K562 (cell line): ENCODE measurements around the gene SPATA2L. TPM values are rescaled to one million over a fixed set of nuclear protein-coding genes. Genes with fewer than 3 reads are reported as not detected.

ENCODE experiments used
- ELF4 ChIP-seq: fragments of 450-650 bp; formaldehyde crosslinking; IDR thresholded peaks from 2 replicates; pipeline ENCODE4 v1.4.0; 2022; ENCODE audit warnings: missing genetic modification characterization
- EP400 ChIP-seq: fragments of 450-650 bp; IDR thresholded peaks from 2 replicates; pipeline ENCODE4 v1.6.1; 2017; ENCODE audit warnings: antibody characterized with exemption, mild to moderate bottlenecking, moderate library complexity
- HCFC1 ChIP-seq: IDR thresholded peaks from 2 replicates; pipeline ENCODE4 v1.6.1; 2012; ENCODE audit warnings: low read depth, low read length, improper control_type of control experiment
- HDAC1 ChIP-seq, 2 experiments: fragments of 450-650 bp; IDR thresholded peaks; 2 replicates each; pipeline ENCODE4 v1.6.1; 2016 to 2017; ENCODE audit warnings: inconsistent platforms in 1 of 2, mild to moderate bottlenecking in 1 of 2, moderate library complexity in 1 of 2
- POLR3G ChIP-seq: IDR thresholded peaks from 2 replicates; pipeline ENCODE4 v1.6.1; 2011; ENCODE audit not compliant: insufficient read length, insufficient replicate concordance; ENCODE audit errors: extremely low read depth
- ZBTB11 ChIP-seq, 3 experiments: fragments of 200-800 bp in 1 of 3; fragments of 250-450 bp in 1 of 3; fragments of 450-650 bp in 1 of 3; sonication (Bioruptor Pico) in 1 of 3; sonication (Bioruptor generic) in 1 of 3; formaldehyde crosslinking in 1 of 3; IDR thresholded peaks; 2 replicates each; pipeline versions ENCODE4 v1.6.1 to v1.8.0; 2016 to 2022; ENCODE audit warnings: mild to moderate bottlenecking in 2 of 3, missing genetic modification characterization in 2 of 3, missing compliant biosample characterization in 1 of 3, moderate library complexity in 1 of 3
- ZC3H8 ChIP-seq: fragments of 450-650 bp; IDR thresholded peaks from 2 replicates; pipeline ENCODE4 v1.6.1; 2017
- ZFP1 ChIP-seq: fragments of 450-650 bp; formaldehyde crosslinking; IDR thresholded peaks from 2 replicates; pipeline ENCODE4 v1.4.0; 2020; ENCODE audit warnings: mild to moderate bottlenecking, mixed read lengths
- polyA plus RNA-seq, 8 experiments: library from polyadenylated mRNA; depleted of rRNA in 4 of 8; stranded (reverse) in 5 of 8; unstranded in 3 of 8; fragments of >200 nt; fragmentation: Nextera tagmentation in 2 of 8; fragmentation: Illumina TruSeq in 1 of 8; extraction: Ambion mirVana in 2 of 8; extraction: Trizol in 1 of 8; gene quantifications; 2 replicates each; pipeline versions ENCODE4 v1.2.1 to v1.2.3, GENCODE V29; 2011 to 2014; ENCODE audit warnings: inconsistent platforms in 1 of 8, missing spikeins in 1 of 8
- total RNA-seq, 7 experiments: library from RNA; depleted of rRNA in 6 of 7; stranded (reverse); fragments of >200 nt in 6 of 7; fragmentation: Illumina TruSeq in 2 of 7; extraction: Trizol in 2 of 7; gene quantifications; 2 replicates each; pipeline versions ENCODE4 v1.2.1 to v1.2.3, GENCODE V29; 2011 to 2021; ENCODE audit warnings: low replicate concordance in 1 of 7
- TF ChIP-seq, protein P1 (sequence below), 2 experiments: IDR thresholded peaks; 2 replicates each; pipeline ENCODE4 v1.6.1; 2011; ENCODE audit warnings: borderline replicate concordance in 1 of 2, control low read depth in 1 of 2, low read depth in 1 of 2, low read length in 1 of 2, mild to moderate bottlenecking in 1 of 2, mixed read lengths in 1 of 2, moderate library complexity in 1 of 2; ENCODE audit not compliant: insufficient read depth in 1 of 2, insufficient read length in 1 of 2, poor library complexity in 1 of 2, severe bottlenecking in 1 of 2; ENCODE audit errors: extremely low read depth in 1 of 2
- TF ChIP-seq, protein P2 (sequence below): fragments of 250-450 bp; sonication (Bioruptor Pico); IDR thresholded peaks from 2 replicates; pipeline ENCODE4 v1.4.0; 2020; ENCODE audit warnings: borderline replicate concordance
- TF ChIP-seq, protein P3 (sequence below), 2 experiments: IDR thresholded peaks; 2 replicates each; pipeline ENCODE4 v1.6.1; 2012; ENCODE audit warnings: improper control_type of control experiment in 2 of 2, low read depth in 2 of 2, low read length in 2 of 2, borderline replicate concordance in 1 of 2
- TF ChIP-seq, protein P4 (sequence below): fragments of 450-650 bp; formaldehyde crosslinking; IDR thresholded peaks from 2 replicates; pipeline ENCODE4 v1.4.0; 2022; ENCODE audit warnings: mild to moderate bottlenecking, moderate library complexity
- TF ChIP-seq, protein P5 (sequence below): sonication (generic); formaldehyde crosslinking; IDR thresholded peaks from 2 replicates; pipeline ENCODE4 v1.4.0; 2020; ENCODE audit warnings: mild to moderate bottlenecking, missing genetic modification reagents

The SPATA2L gene
- total and polyA plus RNA-seq, 9 of the 15 experiments (the other 6 are each of a cell fraction or from before 2014, with no cell fraction given), result 0.13 to 19.2 (median 4.8) TPM; not detected in 1

DNA sequence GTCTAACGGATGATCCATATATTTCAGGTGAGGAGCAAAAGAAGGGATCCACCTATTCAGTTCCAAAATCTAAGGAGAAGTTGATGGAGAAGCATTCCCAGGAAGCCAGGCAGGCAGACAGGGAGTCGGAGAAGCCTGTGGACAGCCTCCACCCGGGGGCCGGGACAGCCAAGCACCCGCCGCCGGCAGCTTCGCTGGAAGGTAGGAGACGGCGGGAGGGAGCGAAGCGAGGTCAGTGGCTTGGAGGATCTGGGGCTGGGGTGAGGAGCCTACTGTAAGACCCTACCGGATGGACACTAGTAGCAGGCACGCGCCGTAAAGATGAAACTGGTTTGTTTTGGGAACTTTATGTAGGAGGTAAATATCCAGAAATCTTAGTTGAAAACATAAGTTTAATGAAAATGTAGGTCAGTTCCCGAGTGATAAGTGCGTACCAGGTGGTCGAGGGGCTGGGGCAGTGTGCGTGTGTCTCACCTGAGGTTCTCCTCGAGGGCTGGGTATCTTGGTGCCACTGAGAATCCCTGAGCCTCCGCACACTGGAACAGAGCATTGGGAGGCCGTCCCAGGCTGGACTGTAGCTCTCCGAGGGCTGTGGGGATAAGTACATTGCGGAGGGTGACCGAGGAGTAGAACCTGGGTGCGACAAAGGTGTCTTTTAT lies 43.2 kb downstream of the SPATA2L start (continued):
- TF ChIP-seq ZBTB11 (CRISPR knock-in tag; IDR thresholded peaks at IDR 0.05) (peak in 1 of 3 experiments; percentile 53; a peak in 1 of 6 replicates), HDAC1 (IDR thresholded peaks at IDR 0.05) (0 out of 4 replicates have a peak, but pooled peaks of 1 of the 2 experiments have one; percentile 10), ZC3H8 (no peak), POLR3G (no peak), HCFC1 (no peak), ZFP1 (CRISPR knock-in tag) (no peak), ELF4 (CRISPR knock-in tag) (peak; percentile 17; the same call in 1 of the 2 replicates), EP400 (peak; percentile 1; the same call in 1 of the 2 replicates)
- TF ChIP-seq, protein P1, sequence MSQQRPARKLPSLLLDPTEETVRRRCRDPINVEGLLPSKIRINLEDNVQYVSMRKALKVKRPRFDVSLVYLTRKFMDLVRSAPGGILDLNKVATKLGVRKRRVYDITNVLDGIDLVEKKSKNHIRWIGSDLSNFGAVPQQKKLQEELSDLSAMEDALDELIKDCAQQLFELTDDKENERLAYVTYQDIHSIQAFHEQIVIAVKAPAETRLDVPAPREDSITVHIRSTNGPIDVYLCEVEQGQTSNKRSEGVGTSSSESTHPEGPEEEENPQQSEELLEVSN (IDR thresholded peaks at IDR 0.05; ENCODE audit: borderline replicate concordance in 1 of 2, extremely low read depth in 1 of 2, insufficient read depth in 1 of 2, insufficient read length in 1 of 2, low read depth in 1 of 2, low read length in 1 of 2, poor library complexity in 1 of 2, severe bottlenecking in 1 of 2), result peak in 1 of 2 experiments; percentile 52
- TF ChIP-seq, protein P2, sequence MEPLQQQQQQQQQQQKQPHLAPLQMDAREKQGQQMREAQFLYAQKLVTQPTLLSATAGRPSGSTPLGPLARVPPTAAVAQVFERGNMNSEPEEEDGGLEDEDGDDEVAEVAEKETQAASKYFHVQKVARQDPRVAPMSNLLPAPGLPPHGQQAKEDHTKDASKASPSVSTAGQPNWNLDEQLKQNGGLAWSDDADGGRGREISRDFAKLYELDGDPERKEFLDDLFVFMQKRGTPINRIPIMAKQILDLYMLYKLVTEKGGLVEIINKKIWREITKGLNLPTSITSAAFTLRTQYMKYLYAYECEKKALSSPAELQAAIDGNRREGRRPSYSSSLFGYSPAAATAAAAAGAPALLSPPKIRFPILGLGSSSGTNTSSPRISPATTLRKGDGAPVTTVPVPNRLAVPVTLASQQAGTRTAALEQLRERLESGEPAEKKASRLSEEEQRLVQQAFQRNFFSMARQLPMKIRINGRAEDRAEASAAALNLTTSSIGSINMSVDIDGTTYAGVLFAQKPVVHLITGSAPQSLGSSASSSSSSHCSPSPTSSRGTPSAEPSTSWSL (CRISPR knock-in tag), result no peak
- TF ChIP-seq, protein P3, sequence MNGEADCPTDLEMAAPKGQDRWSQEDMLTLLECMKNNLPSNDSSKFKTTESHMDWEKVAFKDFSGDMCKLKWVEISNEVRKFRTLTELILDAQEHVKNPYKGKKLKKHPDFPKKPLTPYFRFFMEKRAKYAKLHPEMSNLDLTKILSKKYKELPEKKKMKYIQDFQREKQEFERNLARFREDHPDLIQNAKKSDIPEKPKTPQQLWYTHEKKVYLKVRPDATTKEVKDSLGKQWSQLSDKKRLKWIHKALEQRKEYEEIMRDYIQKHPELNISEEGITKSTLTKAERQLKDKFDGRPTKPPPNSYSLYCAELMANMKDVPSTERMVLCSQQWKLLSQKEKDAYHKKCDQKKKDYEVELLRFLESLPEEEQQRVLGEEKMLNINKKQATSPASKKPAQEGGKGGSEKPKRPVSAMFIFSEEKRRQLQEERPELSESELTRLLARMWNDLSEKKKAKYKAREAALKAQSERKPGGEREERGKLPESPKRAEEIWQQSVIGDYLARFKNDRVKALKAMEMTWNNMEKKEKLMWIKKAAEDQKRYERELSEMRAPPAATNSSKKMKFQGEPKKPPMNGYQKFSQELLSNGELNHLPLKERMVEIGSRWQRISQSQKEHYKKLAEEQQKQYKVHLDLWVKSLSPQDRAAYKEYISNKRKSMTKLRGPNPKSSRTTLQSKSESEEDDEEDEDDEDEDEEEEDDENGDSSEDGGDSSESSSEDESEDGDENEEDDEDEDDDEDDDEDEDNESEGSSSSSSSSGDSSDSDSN (IDR thresholded peaks at IDR 0.05; ENCODE audit: borderline replicate concordance in 1 of 2, low read depth in 2 of 2, low read length in 2 of 2), result peak in 1 of 2 experiments; percentile 53; a peak in 1 of 4 replicates
- TF ChIP-seq, protein P4, sequence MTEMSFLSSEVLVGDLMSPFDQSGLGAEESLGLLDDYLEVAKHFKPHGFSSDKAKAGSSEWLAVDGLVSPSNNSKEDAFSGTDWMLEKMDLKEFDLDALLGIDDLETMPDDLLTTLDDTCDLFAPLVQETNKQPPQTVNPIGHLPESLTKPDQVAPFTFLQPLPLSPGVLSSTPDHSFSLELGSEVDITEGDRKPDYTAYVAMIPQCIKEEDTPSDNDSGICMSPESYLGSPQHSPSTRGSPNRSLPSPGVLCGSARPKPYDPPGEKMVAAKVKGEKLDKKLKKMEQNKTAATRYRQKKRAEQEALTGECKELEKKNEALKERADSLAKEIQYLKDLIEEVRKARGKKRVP (CRISPR knock-in tag), result 0 out of 2 replicates have a peak, but pooled peaks have one; percentile 18
- TF ChIP-seq, protein P5, sequence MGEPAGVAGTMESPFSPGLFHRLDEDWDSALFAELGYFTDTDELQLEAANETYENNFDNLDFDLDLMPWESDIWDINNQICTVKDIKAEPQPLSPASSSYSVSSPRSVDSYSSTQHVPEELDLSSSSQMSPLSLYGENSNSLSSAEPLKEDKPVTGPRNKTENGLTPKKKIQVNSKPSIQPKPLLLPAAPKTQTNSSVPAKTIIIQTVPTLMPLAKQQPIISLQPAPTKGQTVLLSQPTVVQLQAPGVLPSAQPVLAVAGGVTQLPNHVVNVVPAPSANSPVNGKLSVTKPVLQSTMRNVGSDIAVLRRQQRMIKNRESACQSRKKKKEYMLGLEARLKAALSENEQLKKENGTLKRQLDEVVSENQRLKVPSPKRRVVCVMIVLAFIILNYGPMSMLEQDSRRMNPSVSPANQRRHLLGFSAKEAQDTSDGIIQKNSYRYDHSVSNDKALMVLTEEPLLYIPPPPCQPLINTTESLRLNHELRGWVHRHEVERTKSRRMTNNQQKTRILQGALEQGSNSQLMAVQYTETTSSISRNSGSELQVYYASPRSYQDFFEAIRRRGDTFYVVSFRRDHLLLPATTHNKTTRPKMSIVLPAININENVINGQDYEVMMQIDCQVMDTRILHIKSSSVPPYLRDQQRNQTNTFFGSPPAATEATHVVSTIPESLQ (CRISPR knock-in tag), result 0 out of 2 replicates have a peak, but pooled peaks have one; percentile 37
